HG02678 (cell line): ENCODE data around the gene PTPRU.

ENCODE experiments used
- ATAC-seq: cut with Tn5 transposase; IDR thresholded peaks from one replicate; pipeline ENCODE4 v1.9.1; 2021; ENCODE audit warnings: mild to moderate bottlenecking, moderate library complexity; ENCODE audit not compliant: unreplicated experiment

PTPRU gene

GRCh38 chr1:29360768-29361167, 124.4 kb downstream of the PTPRU start:
- no peak for ATAC-seq

- ATAC-seq: no peak
Measured at GRCh38 chr1:29361686-29362085, 125.4 kb downstream of the PTPRU start.

GRCh38 chr1:29362116-29362515, 125.8 kb downstream of the PTPRU start:
- ATAC-seq: no peak

GRCh38 chr1:29362764-29363163, 126.4 kb downstream of the PTPRU start:
- ATAC-seq: no peak

- ATAC-seq: no peak
Measured at GRCh38 chr1:29363536-29363935, 127.2 kb downstream of the PTPRU start.

GRCh38 chr1:29364101-29364678, 127.9 kb downstream of the PTPRU start:
- ATAC-seq: no peak

GRCh38 chr1:29365906-29366670, 129.8 kb downstream of the PTPRU start:
- ATAC-seq: no peak

- ATAC-seq: no peak
Measured at GRCh38 chr1:29368936-29369932, 132.9 kb downstream of the PTPRU start.

GRCh38 chr1:29370067-29370466, 133.7 kb downstream of the PTPRU start:
- ATAC-seq: no peak

- ATAC-seq: no peak
Measured at GRCh38 chr1:29371332-29371731, 135.0 kb downstream of the PTPRU start.

GRCh38 chr1:29372108-29372507, 135.8 kb downstream of the PTPRU start:
- no peak for ATAC-seq
